Mucosa of stomach (tissue), 1 donor: ENCODE results near the gene XYLT2.
A peak's percentile ranks its signal among the peaks of the same experiment; 100 is the strongest.

Source experiments
- H3K27me3 ChIP-seq: one replicate; pipeline ENCODE4 v1.7.0; 2013; ENCODE audit warnings: mild to moderate bottlenecking, low read length; ENCODE audit not compliant: control insufficient read depth, insufficient read depth
- H3K36me3 ChIP-seq: one replicate; pipeline ENCODE4 v1.7.0; 2013; ENCODE audit warnings: low read length; ENCODE audit not compliant: control insufficient read depth, insufficient read depth
- H3K4me1 ChIP-seq: one replicate; pipeline ENCODE4 v1.7.0; 2013; ENCODE audit warnings: mild to moderate bottlenecking, low read length; ENCODE audit not compliant: control insufficient read depth, insufficient read depth
- H3K4me3 ChIP-seq: one replicate; pipeline ENCODE4 v1.7.0; 2013; ENCODE audit warnings: low read length
- H3K9ac ChIP-seq: one replicate; pipeline ENCODE4 v1.7.0; 2013; ENCODE audit warnings: mild to moderate bottlenecking, low read length, moderate library complexity
- H3K9me3 ChIP-seq: one replicate; pipeline ENCODE4 v1.7.0; 2013; ENCODE audit warnings: mild to moderate bottlenecking, low read length, moderate library complexity; ENCODE audit not compliant: control insufficient read depth
- donor health status: Pancreatic carcinoma.

Gene XYLT2

GRCh38 chr17:50373705-50374104, 27.8 kb downstream of the XYLT2 start:
- Histone ChIP-seq H3K4me1 (peaks cover 12% of the 10 kb centered on the region), H3K4me3 (no peak overlapping the region), H3K36me3 (peaks cover 10% of the 10 kb centered on the region), H3K9me3 (no peaks in the 10 kb centered on the region), H3K27me3 (no peaks in the 10 kb centered on the region), H3K9ac (peak overlapping the region; percentile 75)

GRCh38 chr17:50375858-50376538, 30.1 kb downstream of the XYLT2 start:
- Histone ChIP-seq H3K36me3 (no peaks in the 10 kb centered on the region), H3K9me3 (no peaks in the 10 kb centered on the region), H3K4me1 (peaks cover 12% of the 10 kb centered on the region), H3K27me3 (no peaks in the 10 kb centered on the region), H3K4me3 (no peak overlapping the region), H3K9ac (no peak overlapping the region)

- H3K4me1 ChIP-seq, result no peaks in the 10 kb centered on the region
- no peak overlapping the region for H3K9ac ChIP-seq
- H3K36me3 ChIP-seq, result peaks cover 4% of the 10 kb centered on the region
- no peaks in the 10 kb centered on the region for H3K27me3 ChIP-seq
- no peaks in the 10 kb centered on the region for H3K9me3 ChIP-seq
- H3K4me3 ChIP-seq, result no peak overlapping the region
These were observed 33.6 kb downstream of the XYLT2 start for GRCh38 chr17:50379351-50380132.

- H3K9ac ChIP-seq, result no peak overlapping the region
- H3K4me1 ChIP-seq, result no peaks in the 10 kb centered on the region
- H3K4me3 ChIP-seq, result no peak overlapping the region
- no peaks in the 10 kb centered on the region for H3K27me3 ChIP-seq
- H3K36me3 ChIP-seq, result peaks cover 4% of the 10 kb centered on the region
- no peaks in the 10 kb centered on the region for H3K9me3 ChIP-seq
These were observed 34.7 kb downstream of the XYLT2 start for GRCh38 chr17:50380369-50381259.

GRCh38 chr17:50381260-50381815, 35.4 kb downstream of the XYLT2 start:
- Histone ChIP-seq H3K9ac (no peak overlapping the region), H3K36me3 (peaks cover 6% of the 10 kb centered on the region), H3K4me1 (no peaks in the 10 kb centered on the region), H3K9me3 (no peaks in the 10 kb centered on the region), H3K4me3 (no peak overlapping the region), H3K27me3 (no peaks in the 10 kb centered on the region)

DNA sequence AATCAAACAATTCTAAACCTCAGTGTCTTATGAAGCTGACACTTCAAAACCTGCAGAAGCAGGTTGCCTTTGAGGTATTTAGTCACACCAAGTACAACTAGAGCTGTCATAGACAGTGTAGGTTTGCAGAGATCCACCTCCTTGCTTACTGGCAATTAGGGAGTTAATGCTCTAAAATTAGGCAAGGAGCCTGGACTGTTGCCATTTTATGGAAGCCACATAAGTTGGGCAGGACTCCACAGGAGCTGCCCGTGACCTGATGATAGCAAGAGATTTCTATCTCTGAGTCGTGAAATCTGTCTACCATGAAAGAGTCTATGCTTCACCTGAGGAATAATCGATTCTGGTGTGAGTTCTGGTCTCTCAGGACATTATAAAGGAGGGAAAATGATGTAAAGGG, 36.0 kb downstream of the XYLT2 start:
- no peaks in the 10 kb centered on the region for H3K9me3 ChIP-seq

DNA sequence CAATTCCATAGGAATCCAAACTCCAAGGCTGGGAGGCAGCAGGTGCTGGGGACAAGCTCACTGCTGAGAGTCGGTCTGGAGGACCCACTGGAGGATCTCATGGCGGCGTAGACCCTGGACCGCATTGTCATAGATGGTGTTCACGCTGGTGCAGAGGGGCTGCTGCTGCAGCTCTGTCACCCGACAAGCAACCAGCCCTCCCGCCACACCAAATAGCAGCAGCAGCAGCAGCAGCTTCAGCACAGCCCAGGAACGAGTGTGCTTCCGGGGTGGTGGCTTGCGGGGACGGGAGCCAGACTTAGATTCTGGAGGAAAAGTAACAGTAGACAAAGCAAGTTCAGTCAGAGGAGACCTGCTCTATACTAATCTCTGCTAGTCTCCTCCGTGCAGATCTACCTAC, 37.0 kb downstream of the XYLT2 start:
- no peak overlapping the region for H3K9ac ChIP-seq
- peaks cover 13% of the 10 kb centered on the region for H3K36me3 ChIP-seq
- H3K9me3 ChIP-seq, result no peaks in the 10 kb centered on the region
- H3K4me3 ChIP-seq, result no peak overlapping the region
- H3K27me3 ChIP-seq, result no peaks in the 10 kb centered on the region
- H3K4me1 ChIP-seq, result no peaks in the 10 kb centered on the region

More for the DNA sequence above, 36.0 kb downstream of the XYLT2 start:
- no peak overlapping the region for H3K4me3 ChIP-seq
- no peaks in the 10 kb centered on the region for H3K4me1 ChIP-seq
- H3K9ac ChIP-seq, result no peak overlapping the region
- H3K27me3 ChIP-seq, result no peaks in the 10 kb centered on the region
- peaks cover 10% of the 10 kb centered on the region for H3K36me3 ChIP-seq

GRCh38 chr17:50386510-50386909, 40.6 kb downstream of the XYLT2 start:
- H3K36me3 ChIP-seq, result peaks cover 38% of the 10 kb centered on the region

GRCh38 chr17:50388728-50389127, 42.8 kb downstream of the XYLT2 start:
- Histone ChIP-seq H3K36me3 (peaks cover 49% of the 10 kb centered on the region), H3K9ac (no peak overlapping the region), H3K9me3 (no peaks in the 10 kb centered on the region), H3K4me3 (no peak overlapping the region), H3K27me3 (no peaks in the 10 kb centered on the region), H3K4me1 (peaks cover 13% of the 10 kb centered on the region)

More at GRCh38 chr17:50386510-50386909, 40.6 kb downstream of the XYLT2 start:
- Histone ChIP-seq H3K4me3 (no peak overlapping the region), H3K4me1 (peaks cover 9% of the 10 kb centered on the region), H3K9me3 (no peaks in the 10 kb centered on the region), H3K27me3 (no peaks in the 10 kb centered on the region), H3K9ac (no peak overlapping the region)

DNA sequence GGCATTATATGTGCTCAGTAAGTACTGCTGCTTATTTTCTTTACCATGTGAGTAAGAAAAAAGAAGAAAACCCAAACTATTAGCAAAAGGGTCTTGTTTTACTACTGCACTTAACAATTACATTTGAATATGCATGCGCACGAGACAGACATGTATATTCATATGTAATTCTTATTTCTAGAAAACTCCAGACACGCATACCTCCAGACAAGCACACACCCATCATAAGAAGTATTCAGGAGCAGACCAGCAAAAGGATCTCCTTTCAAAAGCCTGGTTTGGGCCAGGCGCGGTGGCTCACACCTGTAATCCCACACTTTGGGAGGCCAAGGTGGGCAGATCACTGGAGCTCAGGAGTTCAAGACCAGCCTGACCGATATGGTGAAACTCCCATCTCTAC, 43.6 kb downstream of the XYLT2 start:
- no peak overlapping the region for H3K9ac ChIP-seq
- peaks cover 46% of the 10 kb centered on the region for H3K36me3 ChIP-seq

DNA sequence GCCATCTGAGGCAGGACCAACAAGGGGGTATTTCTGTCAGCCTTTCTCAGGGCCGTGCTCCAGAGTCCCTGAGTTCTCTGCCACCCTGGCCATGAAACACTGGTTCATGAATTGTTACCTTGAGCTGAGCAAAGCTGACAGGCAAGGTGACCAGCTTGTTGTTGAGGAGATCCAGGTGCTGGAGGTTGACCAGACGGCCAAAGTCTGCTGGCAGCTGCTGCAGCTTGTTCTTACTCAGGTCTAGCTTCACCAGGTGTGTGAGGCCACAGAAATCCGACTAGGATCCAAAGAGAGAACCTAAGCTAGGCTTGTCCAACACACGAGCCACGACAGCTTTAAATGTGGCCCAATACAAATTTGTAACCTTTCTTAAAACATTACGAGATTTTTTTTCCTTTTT, 46.7 kb downstream of the XYLT2 start:
- Histone ChIP-seq H3K4me1 (peaks cover 19% of the 10 kb centered on the region), H3K9me3 (no peaks in the 10 kb centered on the region), H3K36me3 (peaks cover 39% of the 10 kb centered on the region), H3K9ac (no peak overlapping the region), H3K4me3 (no peak overlapping the region), H3K27me3 (no peaks in the 10 kb centered on the region)

More for the DNA sequence above, 43.6 kb downstream of the XYLT2 start:
- Histone ChIP-seq H3K9me3 (no peaks in the 10 kb centered on the region), H3K27me3 (no peaks in the 10 kb centered on the region), H3K4me1 (peaks cover 13% of the 10 kb centered on the region), H3K4me3 (no peak overlapping the region)
